Embryonic facial prominence (tissue), 1 donor: Measurements from ENCODE around the gene FZD8.
"Not testable (repeated sequence)": the region's sequence is repeated elsewhere in the genome, so short reads cannot be mapped to it uniquely, and the experiment has no call there.

Source experiments
- DNase-seq: peaks from one replicate; pipeline ENCODE4 v3.0.0-alpha.2; 2016; ENCODE audit errors: extremely low spot score

FZD8 gene

DNA sequence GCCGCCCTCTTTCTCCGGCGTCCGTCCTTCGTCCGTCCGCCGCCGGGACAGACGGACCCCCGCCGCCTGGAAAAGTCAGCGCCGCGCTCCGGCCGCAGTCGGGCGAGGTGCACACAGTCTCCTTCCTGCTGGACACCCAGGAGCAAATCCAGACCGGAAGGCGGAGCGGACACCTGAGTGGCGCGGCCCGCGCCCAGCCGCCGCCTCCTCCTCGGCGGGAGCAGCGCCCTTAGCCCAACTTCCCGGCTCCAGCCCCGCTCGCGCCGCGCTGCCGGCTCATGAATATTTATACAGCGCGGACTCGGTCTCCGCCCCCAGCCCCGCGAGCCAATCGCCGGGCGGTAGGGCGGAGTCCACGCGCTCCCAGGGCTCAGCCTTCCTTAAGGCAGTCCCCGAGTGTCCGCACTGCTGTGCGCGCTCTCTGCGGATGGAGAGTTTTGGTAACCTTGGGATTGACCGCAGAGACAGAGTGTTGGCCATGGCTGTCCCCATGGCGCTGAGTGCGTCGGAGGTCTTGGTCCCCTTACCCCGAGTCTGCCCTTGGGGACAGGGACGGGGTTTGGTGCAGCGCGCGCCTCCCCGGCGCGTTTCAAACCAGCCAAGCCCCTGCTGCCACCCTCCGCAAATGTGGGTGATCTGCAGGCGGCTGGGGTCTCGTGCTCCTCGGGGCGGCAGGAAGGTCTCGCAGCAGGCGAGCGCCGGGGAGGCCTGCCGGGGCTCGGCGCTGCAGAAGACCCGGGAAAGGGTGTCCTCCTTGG, at the start of gene FZD8:
Gene FZD8 (minus strand): TSS at position 262 of the 758 bp plus-strand sequence. CDS start 867 bp downstream, outside the sequence.
- peak; percentile 82 for DNase-seq

- no peak for DNase-seq
Observed at GRCh38 chr10:35691522-35692236, 49.6 kb upstream of the FZD8 start.

DNA sequence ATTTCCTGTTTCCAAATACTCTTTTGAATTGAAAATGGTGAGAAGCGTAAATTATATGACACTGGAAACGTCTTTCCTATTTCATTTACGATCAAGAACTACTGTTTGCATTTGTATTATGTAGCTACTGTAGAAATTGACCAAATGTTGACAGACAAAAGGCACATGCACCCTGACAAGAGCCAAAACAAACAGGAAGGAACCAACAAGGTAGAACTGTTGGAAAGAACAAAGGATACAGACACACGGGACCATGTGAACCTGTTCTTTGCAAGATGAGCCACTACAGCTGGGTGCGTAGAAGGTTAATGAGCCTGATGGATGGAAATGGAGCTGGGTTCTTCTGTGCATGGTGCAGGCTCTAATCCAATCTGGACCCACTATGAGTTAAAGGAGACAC, 48.4 kb upstream of the FZD8 start:
- no peak for DNase-seq

DNA sequence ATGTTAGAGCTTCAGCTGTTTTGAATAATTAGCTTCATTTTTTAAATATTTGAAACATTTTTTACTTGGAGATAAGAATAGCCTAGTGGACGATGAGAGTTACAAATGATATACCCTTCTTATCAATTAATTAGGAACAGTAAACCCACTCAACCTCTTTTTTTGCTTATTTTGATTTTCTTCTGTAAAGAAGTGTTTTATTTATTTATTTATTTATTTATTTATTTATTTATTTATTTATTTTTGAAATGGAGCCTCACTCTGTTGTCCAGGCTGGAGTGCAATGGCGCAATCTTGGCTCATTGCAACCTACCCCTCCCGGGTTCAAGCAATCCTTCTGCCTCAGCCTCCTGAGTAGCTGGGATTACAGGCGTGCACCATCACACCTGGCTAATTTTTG, 43.8 kb upstream of the FZD8 start:
- not testable (repeated sequence) for DNase-seq

DNA sequence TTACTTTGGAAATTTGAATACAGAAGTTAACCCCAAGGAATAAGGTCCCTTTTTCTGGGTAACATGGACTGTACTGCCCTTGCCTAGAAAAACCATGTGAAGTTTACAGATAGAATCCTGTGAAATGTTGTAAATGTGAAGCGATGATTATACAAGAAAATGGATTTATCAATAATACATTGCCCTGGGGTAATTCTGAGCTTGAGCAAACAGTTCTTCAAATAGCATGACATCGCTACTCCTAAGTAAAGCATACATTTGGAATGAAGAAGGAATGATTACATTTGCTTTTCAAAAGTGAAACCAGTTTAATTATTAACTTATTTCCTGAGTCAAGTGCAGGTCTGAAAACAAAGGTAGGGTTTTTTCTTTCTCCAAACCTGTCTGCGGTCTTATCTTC, 43.3 kb upstream of the FZD8 start:
- DNase-seq = no peak

DNA sequence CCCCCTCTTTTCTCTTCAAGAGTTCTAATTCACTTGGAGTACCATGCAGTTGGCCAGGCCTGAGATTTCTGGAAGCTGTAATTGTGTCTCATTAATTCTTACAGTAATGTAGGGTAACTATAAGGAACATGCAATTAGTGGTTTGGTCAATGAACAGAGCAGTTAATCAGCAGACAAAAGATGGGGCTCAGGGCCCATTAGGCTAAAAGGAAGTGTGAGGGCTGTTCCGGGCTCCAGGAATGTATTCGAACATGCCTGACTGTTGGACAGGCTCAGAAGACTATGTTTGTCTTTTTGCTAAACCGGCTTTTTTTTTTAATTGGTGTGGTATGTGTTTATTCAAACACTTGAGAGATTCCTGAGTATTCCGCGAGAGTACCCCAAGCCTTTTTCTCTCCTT, 42.5 kb upstream of the FZD8 start:
- no peak for DNase-seq

GRCh38 chr10:35675846-35676245, 33.8 kb upstream of the FZD8 start:
- no peak for DNase-seq

- no peak for DNase-seq
Observed at GRCh38 chr10:35674843-35675242, 32.7 kb upstream of the FZD8 start.

- DNase-seq = no peak
Observed at GRCh38 chr10:35668865-35669650, 27.0 kb upstream of the FZD8 start.

- DNase-seq = no peak
Observed at GRCh38 chr10:35667971-35668370, 25.9 kb upstream of the FZD8 start.

GRCh38 chr10:35667270-35667889, 25.3 kb upstream of the FZD8 start:
- DNase-seq = no peak

DNA sequence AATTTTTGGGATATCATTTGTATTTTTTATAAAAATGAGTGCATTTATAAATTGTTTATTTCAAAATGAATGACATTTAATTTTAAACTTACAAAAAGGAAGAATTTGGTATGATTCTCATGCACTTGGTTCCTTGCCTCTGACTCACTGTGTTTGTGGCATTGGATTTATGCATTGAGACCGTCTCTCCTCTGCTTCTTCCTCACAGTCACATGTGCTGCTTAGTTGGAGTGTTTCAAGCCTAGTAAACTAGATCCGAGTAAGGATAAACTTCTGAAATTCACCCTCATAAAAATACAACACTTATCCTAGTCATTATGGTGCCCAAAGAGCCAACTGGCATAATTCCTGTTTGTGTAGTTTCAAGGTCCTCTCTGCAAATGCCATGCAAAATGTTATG, 19.1 kb upstream of the FZD8 start:
- DNase-seq = no peak

- DNase-seq = no peak
Observed at GRCh38 chr10:35659456-35659855, 17.4 kb upstream of the FZD8 start.

DNA sequence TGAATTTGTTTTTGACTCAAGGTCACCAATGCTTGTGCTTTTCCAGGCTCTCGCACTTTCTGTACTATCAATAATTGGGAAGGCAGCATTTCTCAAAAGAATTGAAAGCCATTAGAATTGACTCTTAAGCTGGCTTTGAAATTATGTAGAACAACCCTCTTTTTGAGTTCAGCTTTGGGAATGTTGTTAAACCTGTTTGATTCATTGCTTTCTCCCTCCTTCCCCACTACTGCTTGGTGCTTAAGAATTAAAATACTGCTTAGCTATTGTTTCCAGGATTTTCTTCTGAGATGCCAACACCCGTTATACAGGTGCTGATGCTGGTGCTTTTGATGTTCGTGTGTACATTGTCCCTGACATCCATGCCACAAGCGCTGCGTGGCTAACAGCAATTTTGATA, 15.5 kb upstream of the FZD8 start:
- DNase-seq = no peak

DNA sequence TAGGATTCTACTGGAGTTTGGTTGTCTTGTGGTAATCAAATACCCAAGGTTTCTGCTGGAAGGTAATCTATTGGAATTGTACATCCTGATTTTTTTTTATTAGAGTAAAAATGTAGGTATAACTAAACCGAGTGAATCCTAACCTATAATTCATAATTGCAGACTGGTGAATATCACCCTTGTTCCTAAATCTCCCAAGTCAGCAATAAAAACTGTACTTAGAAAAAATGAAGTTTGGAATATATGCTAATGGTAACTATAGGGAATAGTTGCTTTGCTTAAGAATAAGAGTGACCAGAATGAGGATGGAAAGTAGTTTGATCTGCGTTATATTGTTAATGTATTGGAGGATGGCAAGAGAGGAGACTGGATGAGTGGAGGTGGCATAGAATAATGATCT, 10.7 kb upstream of the FZD8 start:
- DNase-seq = no peak

DNA sequence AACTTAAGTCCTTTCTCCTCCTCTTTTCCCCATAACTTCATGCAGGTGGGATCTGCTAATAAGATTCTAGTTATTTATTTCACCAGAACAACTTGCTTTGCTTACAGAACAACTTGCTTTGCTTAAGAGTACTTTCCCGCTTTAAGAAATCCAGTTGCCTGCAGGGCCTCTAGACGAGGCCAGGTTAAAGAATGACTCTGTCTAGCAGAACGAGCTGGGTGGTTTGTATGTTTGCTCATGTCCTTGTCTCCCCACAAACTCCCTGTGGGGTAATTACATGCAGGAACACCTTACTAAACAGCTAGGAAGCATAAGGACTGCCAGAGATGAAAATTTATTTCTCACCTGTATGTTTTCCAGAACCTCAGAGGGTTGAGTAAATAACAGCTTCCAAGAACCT, 8.8 kb upstream of the FZD8 start:
- DNase-seq = no peak

GRCh38 chr10:35644050-35644950, 2.2 kb upstream of the FZD8 start:
- DNase-seq = peak; percentile 6

DNA sequence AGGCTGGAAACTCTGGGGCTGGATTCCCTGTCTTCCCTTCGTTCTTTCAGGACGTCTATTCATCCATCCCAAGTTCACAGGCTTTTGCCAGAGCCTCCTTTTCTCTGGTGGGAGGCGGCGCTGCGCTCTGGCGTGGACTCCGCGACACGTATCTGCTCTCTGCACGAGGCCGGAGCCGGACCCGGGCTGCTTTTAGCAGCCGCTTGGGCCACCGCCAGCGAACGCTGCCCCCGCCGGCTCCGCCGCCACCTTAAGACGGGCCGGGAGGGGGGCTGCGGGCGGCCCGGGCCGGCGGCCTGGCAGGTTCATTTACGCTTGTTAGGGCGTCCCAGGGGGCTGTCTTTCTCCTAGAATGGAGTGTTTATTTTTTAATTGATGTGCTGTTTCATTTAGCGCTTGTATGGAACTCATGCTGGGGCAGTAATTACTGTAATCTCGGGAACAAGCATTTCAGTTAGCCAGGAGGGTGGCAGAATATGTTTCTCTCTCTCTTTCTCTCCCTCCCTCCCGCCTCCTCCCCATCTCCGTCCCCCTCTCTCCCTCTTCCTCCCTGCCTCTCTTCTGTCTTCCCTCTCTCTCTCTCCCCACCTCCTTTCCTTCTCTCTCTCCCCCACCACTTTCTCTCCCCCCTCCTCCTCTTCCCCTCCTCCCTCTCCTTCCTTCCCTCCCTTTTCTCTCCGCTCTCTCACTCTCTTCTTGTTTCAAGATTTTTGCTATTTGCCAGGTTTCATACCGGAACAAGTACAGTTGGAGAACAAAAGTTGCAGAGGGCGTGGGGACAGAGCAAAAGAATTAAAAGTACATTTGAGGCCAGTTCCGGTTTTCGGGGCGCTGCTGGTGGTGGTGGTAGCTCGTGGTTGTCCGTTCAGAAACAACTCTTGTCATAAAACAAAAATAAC, 1.3 kb upstream of the FZD8 start:
- peak; percentile 28 for DNase-seq

DNA sequence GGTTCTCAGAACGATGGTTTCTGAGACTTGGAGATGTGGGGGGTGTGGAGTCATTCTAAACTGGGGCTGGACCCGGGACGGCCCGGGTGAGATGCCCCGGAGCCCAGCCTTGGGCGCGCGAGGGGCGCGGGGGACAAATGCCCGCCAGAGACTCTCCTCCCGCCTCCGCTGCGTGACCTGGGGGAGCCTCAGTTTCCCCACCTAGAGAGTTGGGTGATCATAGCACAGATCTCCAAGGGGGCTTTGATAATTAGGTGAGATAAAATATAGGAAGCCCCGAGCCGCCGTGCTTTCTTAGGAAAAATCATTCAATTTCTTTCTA, 658 bp upstream of the FZD8 start:
- no peak for DNase-seq

DNA sequence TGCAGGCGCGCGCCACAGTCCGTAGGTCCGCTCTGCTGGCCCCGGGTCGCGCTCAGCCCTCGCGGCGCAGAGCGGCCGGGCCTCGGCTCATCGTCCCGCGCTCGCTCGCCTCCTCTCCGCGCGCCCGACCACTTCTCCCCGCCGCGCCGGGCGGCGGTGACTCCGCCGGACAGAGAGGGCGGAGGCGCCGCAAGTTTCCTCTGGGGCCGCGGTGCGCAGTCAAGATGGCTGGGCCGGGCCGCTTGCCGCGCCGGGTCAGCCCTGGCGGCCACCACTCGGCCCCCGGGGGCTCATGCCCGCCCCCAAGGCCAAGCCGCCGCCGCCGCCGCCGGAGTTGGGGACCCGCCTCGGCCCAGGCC, 441 bp downstream of the FZD8 start:
- no peak for DNase-seq
